ENCODE results near the gene ANKRD30B.

- TF ChIP-seq CTCF (IDR thresholded peaks at IDR 0.05) (no peak), POLR2AphosphoS5 (IDR thresholded peaks at IDR 0.05) (no peak)
Observed at GRCh38 chr18:14776801-14777200, 28.8 kb downstream of the ANKRD30B start.
